ENCODE data around the gene CRKL.

GRCh38 chr22:20945578-20945934 lies 28.3 kb downstream of the CRKL start:
- TF ChIP-seq CTCF (IDR thresholded peaks at IDR 0.05) (no peak), POLR2A (IDR thresholded peaks at IDR 0.05) (no peak)
